A549 (cell line): ENCODE results near the gene ARFRP1.

Source experiments
- BCL3 ChIP-seq: fragments of >200 bp; sonication (Bioruptor Twin); formaldehyde crosslinking; IDR thresholded peaks from 3 replicates; pipeline ENCODE4 v1.6.1; 2016
- POLR2A ChIP-seq: IDR thresholded peaks from 2 replicates; pipeline ENCODE4 v1.6.1; 2012; ENCODE audit warnings: mild to moderate bottlenecking, low read length
- RARB ChIP-seq: fragments of 250-450 bp; sonication (Bioruptor Pico); IDR thresholded peaks from 2 replicates; pipeline ENCODE4 v1.8.0; 2021; ENCODE audit warnings: mild to moderate bottlenecking, moderate library complexity
- RNF2 ChIP-seq: fragments of 200-600 bp; sonication (generic); IDR thresholded peaks from 2 replicates; pipeline ENCODE4 v1.6.1; 2016; ENCODE audit warnings: low read depth, mild to moderate bottlenecking, antibody characterized with exemption, moderate library complexity, borderline replicate concordance
- SREBF2 ChIP-seq: fragments of 450-650 bp; IDR thresholded peaks from 2 replicates; pipeline ENCODE4 v1.6.1; 2014; ENCODE audit warnings: mild to moderate bottlenecking, moderate library complexity
- ZFP36 ChIP-seq: fragments of 450-650 bp; IDR thresholded peaks from 2 replicates; pipeline ENCODE4 v1.6.1; 2014; ENCODE audit warnings: borderline replicate concordance; ENCODE audit not compliant: partially characterized antibody
- TF ChIP-seq, protein P1 (sequence below): fragments of >200 bp; sonication (Bioruptor Twin); formaldehyde crosslinking; IDR thresholded peaks from 3 replicates; pipeline ENCODE4 v1.5.1; 2016

DNA sequence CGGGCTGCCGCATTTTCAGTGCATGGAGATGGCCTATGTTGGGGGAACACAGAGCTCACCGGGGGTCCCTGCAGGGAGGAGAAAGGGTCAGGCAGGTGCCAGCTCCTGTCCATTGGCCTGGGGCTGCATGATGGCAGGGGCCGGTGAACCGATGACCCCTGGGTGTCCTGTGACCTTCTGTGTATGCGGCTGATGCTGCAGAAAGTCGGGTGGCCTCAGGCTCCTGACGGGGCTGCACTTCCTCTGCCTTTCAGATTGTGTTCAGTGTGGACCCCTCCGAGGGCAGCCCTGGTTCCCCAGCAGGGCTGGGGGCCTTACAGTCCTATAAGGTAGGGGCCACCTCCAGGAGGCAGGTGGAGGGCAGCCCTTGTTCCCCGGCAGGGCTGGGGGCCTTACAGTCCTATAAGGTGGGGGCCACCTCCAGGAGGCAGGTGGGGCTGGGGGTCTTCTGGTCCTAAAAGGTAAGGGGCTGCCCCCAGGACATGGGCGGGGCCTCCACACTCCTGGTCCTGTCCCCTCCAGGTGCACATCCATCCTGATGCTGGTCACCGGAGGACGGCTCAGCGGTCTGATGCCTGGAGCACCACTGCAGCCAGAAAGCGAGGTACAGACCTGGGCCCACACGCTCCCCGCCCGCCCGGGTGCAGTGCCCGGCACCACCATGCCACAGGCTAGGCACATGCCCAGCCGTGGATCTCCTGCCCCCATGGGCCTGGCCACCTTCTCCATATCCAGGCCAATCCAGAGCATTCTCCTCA is 22.3 kb downstream of the ARFRP1 start:
- TF ChIP-seq BCL3 (no peak), RARB (CRISPR knock-in tag) (no peak), RNF2 (no peak), POLR2A (no peak), SREBF2 (no peak), ZFP36 (no peak)
- TF ChIP-seq, protein P1, sequence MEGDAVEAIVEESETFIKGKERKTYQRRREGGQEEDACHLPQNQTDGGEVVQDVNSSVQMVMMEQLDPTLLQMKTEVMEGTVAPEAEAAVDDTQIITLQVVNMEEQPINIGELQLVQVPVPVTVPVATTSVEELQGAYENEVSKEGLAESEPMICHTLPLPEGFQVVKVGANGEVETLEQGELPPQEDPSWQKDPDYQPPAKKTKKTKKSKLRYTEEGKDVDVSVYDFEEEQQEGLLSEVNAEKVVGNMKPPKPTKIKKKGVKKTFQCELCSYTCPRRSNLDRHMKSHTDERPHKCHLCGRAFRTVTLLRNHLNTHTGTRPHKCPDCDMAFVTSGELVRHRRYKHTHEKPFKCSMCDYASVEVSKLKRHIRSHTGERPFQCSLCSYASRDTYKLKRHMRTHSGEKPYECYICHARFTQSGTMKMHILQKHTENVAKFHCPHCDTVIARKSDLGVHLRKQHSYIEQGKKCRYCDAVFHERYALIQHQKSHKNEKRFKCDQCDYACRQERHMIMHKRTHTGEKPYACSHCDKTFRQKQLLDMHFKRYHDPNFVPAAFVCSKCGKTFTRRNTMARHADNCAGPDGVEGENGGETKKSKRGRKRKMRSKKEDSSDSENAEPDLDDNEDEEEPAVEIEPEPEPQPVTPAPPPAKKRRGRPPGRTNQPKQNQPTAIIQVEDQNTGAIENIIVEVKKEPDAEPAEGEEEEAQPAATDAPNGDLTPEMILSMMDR: no peak
